ENCODE results near the gene OR2A5. TPM values are rescaled to one million over a fixed set of nuclear protein-coding genes. Genes with fewer than 3 reads are reported as not detected.
"Not testable (repeated sequence)": the region's sequence is repeated elsewhere in the genome, so short reads cannot be mapped to it uniquely, and the experiment has no call there.

Gene OR2A5
- total RNA-seq, 1 donor from 2014 or later, result not detected

GRCh38 chr7:144027974-144028373, 20.8 kb upstream of the OR2A5 start:
- DNase-seq, result no peak
- ATAC-seq (ENCODE audit: poor library complexity), result no peak
- intact Hi-C loops (cut with DNase I), result loop anchor here (10.0 kb wide), 1 partner anchor 123 kb away; the partner anchor contains the start of gene TCAF1

- no peak for ATAC-seq (ENCODE audit: poor library complexity)
- intact Hi-C loops (cut with DNase I), result loop anchor here (10.0 kb wide), 1 partner anchor 124 kb away; the partner anchor contains the start of gene TCAF1
- no peak for DNase-seq
Measured at GRCh38 chr7:144028547-144028946, 20.2 kb upstream of the OR2A5 start.

GRCh38 chr7:144032516-144032915, 16.2 kb upstream of the OR2A5 start:
- intact Hi-C loops (cut with DNase I), result no loop called here

DNA sequence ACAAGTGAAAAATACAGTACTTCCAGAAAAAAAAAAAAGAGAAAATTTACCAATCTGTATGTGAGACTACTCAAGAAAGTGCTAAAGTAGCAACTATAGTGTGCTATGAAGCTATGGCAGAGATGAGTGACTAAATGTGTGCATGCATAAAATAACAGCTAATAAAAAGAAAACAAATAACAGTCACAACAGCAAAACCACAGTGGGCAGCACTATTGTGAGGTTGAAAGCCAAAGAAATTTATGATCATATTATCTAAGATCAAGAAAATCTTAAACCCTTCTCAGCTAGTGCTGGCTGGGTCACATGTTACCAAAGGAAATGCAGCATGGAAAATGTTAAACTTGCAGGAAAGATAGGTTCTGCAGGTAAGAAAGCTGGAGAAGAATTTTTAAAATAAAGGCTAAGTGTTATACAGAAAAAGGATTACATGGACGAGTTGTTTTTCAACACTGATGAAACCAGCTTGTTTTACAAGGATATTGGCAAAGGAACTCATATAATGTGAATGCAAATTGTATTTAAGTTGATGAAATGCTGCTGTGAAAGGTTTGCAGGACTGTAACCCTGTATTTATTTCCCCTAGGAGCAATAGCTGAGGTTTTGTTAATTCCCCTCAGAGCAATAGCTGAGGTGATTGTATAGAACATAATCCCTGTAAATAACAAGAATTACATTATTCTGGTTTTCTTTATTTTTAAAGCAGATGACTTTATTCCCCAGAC, 15.6 kb upstream of the OR2A5 start:
- peak; percentile 31 for ATAC-seq (ENCODE audit: poor library complexity)
- no peak for DNase-seq
- intact Hi-C loops (cut with DNase I), result no loop called here

More at GRCh38 chr7:144032516-144032915, 16.2 kb upstream of the OR2A5 start:
- DNase-seq (no peak), ATAC-seq (ENCODE audit: poor library complexity) (no peak)

- intact Hi-C loops (cut with DNase I), result no loop called here
- DNase-seq (no peak), ATAC-seq (ENCODE audit: poor library complexity) (no peak)
Measured at GRCh38 chr7:144035385-144035784, 13.4 kb upstream of the OR2A5 start.

GRCh38 chr7:144036302-144036885, 12.4 kb upstream of the OR2A5 start:
- DNase-seq (no peak), ATAC-seq (ENCODE audit: poor library complexity) (no peak)
- intact Hi-C loops (cut with DNase I), result no loop called here

DNA sequence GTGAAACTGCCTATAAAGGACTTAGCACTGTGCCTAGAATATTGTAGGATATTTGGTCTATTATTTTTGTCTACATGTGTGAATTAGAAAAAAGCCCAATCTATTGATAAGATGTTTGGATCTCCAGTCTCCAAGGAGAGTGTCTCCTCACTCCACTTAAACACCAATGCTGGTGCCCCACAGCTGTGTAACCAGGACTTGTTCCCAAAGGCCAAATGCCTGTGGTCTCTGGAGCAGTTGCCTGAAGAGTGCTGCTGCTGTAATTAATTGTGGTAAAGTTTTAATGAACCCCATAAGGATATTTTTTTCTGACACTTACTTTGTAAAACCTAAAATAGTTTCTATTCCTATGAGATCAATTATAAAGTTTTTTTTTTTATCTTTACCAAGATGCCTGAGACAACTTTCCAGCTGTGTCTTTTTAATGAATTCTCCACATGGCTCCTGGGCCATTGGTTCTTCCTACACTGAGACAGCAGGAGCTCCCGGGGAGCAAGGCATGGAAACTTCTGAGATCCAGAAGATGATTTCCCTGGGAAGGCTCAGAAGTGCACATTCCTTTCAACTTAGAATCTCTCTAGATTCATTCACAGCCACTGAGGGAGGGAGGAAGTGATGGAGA, 11.2 kb upstream of the OR2A5 start:
- no peak for ATAC-seq (ENCODE audit: poor library complexity)
- no peak for DNase-seq
- intact Hi-C loops (cut with DNase I), result no loop called here

GRCh38 chr7:144038887-144039286, 9.9 kb upstream of the OR2A5 start:
- DNase-seq (no peak), ATAC-seq (ENCODE audit: poor library complexity) (no peak)
- intact Hi-C loops (cut with DNase I), result no loop called here

- intact Hi-C loops (cut with DNase I), result no loop called here
- DNase-seq (no peak), ATAC-seq (ENCODE audit: poor library complexity) (no peak)
Measured at GRCh38 chr7:144049491-144049890, 743 bp downstream of the OR2A5 start.

GRCh38 chr7:144050093-144050492, 1.3 kb downstream of the OR2A5 start:
- ATAC-seq (ENCODE audit: poor library complexity), result no peak
- DNase-seq, result no peak
- intact Hi-C loops (cut with DNase I), result no loop called here

- ATAC-seq (ENCODE audit: poor library complexity); DNase-seq; intact Hi-C loops (cut with DNase I): not testable (repeated sequence)
Measured at GRCh38 chr7:144050884-144051283, 2.1 kb downstream of the OR2A5 start.

- no peak for ATAC-seq (ENCODE audit: poor library complexity)
Measured at GRCh38 chr7:144057954-144058353, 9.2 kb downstream of the OR2A5 start.

GRCh38 chr7:144063710-144064109, 15.0 kb downstream of the OR2A5 start:
- ATAC-seq (ENCODE audit: poor library complexity), result no peak
- no peak for DNase-seq
- intact Hi-C loops (cut with DNase I), result no loop called here

More at GRCh38 chr7:144057954-144058353, 9.2 kb downstream of the OR2A5 start:
- intact Hi-C loops (cut with DNase I), result no loop called here
- no peak for DNase-seq

DNA sequence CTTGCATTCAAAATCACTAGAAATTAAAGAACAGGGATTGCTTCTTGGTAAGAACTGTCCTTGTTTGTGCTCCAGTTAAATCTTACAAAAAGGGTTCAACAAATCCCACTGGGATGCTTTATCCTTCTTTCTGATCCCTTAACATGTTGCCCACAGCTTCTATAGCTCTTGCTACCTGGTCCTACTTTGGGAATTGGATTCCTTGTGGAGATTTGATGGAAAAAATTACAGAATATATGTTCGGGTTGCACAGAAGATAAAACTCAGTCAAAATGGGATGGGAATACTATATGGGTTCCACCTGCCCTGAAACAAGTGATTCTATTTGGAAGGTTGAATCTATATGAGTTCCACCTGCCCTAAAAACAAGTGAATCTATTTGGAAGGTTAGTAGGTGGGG, 20.8 kb downstream of the OR2A5 start, which contains the start of gene OR2A25:
OR2A25 (plus strand) TSS at position 301 of the 400 bp plus-strand sequence. CDS start 4,409 bp downstream, outside the sequence.
- intact Hi-C loops (cut with DNase I), result no loop called here
- DNase-seq (no peak), ATAC-seq (ENCODE audit: poor library complexity) (no peak)

DNA sequence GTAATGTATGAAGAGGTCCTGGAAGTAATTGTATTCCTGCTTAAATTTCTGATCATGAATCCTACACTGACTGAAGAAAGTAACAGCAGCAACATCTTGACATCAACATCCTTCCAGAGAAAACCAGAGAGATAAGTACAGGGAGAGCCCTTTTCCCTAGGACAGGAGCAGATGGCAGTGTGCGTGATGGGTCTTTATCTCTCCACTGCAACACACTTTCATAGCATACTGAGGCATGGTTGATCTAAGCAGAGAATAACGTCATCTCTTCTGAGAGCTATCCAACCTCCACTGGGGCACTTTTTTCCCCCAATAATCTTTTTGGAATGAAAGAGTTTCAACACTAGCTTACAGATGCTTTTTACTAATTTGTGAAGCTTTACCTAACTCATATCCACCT, 21.2 kb downstream of the OR2A5 start:
- DNase-seq (no peak), ATAC-seq (ENCODE audit: poor library complexity) (no peak)
- intact Hi-C loops (cut with DNase I), result no loop called here

DNA sequence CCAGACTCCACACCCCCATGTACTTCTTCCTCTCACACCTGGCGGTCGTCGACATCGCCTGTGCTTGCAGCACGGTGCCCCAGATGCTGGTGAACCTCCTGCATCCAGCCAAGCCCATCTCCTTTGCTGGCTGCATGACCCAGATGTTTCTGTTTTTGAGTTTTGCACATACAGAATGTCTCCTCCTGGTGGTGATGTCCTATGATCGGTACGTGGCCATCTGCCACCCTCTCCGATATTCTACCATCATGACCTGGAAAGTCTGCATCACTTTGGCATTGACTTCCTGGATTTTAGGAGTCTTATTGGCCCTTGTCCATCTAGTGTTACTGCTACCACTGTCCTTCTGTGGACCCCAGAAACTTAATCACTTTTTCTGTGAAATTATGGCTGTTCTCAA, 25.6 kb downstream of the OR2A5 start:
- intact Hi-C loops (cut with DNase I), result no loop called here
- DNase-seq, result no peak

DNA sequence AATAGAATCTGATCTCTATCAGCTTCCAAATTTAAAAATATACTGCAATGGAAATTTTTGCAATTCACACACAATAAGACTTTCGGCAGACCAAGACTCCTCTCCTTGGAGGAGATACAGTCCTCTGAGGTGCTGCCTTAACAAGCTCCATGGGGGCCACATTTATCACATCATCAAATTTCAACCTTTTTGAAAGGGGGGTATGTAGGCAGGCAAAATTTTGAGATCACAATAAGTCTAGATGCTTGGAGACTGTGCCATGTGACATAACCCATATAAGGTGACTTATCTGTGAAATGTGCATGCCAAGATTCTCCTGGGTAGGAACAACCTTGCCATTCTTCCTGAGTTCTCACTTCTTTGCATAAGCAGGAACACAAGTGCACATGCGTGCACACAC, 37.2 kb downstream of the OR2A5 start, which contains the start of gene OR2A12:
OR2A12 (plus strand) TSS at position 301 of the 400 bp plus-strand sequence. CDS start 8,830 bp downstream, outside the sequence.
- DNase-seq (no peak), ATAC-seq (ENCODE audit: poor library complexity) (no peak)
- intact Hi-C loops (cut with DNase I), result no loop called here

More for the DNA sequence above, 25.6 kb downstream of the OR2A5 start:
- no peak for ATAC-seq (ENCODE audit: poor library complexity)

DNA sequence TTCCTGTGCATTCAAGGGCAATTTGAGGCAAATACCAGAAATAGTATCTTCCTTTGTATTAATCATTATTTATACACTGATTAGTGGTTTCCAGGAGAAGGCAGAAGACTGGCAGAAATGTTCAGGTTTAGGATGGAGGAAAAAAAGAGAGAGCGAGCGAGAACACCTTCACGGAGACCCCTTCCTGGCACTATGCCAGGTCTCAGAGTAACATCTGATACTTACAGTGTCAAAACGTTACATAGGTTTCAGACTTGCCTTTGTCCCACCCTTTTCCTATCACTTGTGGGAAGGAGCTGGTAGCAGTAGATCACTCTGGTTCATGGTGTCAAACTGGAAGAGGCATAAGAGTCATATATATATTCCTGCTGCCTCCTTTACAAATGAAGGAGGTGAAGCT, 38.0 kb downstream of the OR2A5 start:
- intact Hi-C loops (cut with DNase I), result no loop called here
- ATAC-seq (ENCODE audit: poor library complexity) (no peak), DNase-seq (no peak)

DNA sequence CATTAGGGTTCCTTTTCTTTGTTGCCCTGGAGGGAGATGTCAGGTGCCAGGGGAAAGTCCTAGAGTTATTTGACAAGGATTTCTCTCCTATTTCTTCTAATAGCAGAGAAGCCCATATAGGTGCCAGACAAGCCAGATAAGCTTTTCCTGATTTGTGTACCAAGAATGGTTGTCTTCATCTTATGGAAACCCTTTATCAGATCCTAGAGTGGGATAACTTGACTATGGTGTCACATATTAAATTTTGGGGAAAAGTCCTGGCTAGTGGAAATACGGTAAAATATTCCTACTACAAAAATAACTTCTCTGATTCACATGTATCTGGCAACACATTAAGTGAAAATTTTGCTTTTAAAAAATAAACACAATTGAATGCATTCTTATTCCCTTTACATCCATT, 38.5 kb downstream of the OR2A5 start:
- DNase-seq (no peak), ATAC-seq (ENCODE audit: poor library complexity) (no peak)
- intact Hi-C loops (cut with DNase I), result no loop called here

DNA sequence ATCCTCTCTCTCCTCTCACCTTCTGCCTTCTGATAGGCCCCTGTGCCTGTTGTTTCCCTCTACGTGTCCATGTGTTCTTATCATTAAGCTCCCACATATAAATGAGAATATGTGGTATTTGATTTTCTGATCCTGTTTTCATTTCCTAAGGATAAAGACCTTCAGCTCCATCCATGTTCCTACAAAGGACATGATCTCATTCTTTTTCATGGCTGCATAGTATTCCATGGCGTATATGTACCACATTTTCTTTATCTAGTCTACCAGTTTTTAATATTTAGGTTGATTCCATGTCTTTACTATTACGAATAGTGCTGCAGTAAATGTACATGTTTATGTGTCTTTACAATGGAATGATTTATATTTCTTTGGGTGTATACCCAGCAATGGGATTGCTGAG, 41.9 kb downstream of the OR2A5 start:
- DNase-seq (no peak), ATAC-seq (ENCODE audit: poor library complexity) (no peak)
- intact Hi-C loops (cut with DNase I), result no loop called here
